Ascending aorta (tissue), 2 donors: ENCODE data around the gene SHMT1. TPM values are rescaled to one million over a fixed set of nuclear protein-coding genes. Genes with fewer than 3 reads are reported as not detected.

Source experiments
- DNase-seq, 2 donors: peaks; one replicate each; pipeline ENCODE4 v3.0.0-alpha.2; 2019; ENCODE audit warnings: low spot score in 2 of 2
- H3K27ac ChIP-seq, 2 donors: fragments of 200-600 bp; sonication (generic); one replicate each; pipeline ENCODE4 v1.5.1; 2016 to 2017; ENCODE audit warnings: mild to moderate bottlenecking in 1 of 2
- H3K27me3 ChIP-seq: fragments of 200-600 bp; sonication (generic); one replicate; pipeline ENCODE4 v1.5.1; 2017
- H3K36me3 ChIP-seq, 2 donors: fragments of 200-600 bp; sonication (generic); one replicate each; pipeline ENCODE4 v1.5.1; 2016
- H3K4me1 ChIP-seq, 2 donors: fragments of 200-600 bp; sonication (generic); one replicate each; pipeline ENCODE4 v1.5.1; 2016 to 2017; ENCODE audit warnings: mild to moderate bottlenecking in 1 of 2
- H3K4me3 ChIP-seq, 2 donors: fragments of 200-600 bp; sonication (generic); one replicate each; pipeline ENCODE4 v1.5.1; 2016 to 2017; ENCODE audit warnings: mild to moderate bottlenecking in 1 of 2
- H3K9me3 ChIP-seq, 2 donors: fragments of 200-600 bp; sonication (generic); one replicate each; pipeline ENCODE4 v1.5.1; 2016
- intact Hi-C: fragments of 100-400 bp; cut with DNase I; formaldehyde crosslinking; loops from one replicate; pipeline ENCODE4 v1.15.1; 2023
- total RNA-seq: library from RNA; depleted of rRNA; stranded (reverse); fragments of >200 nt; gene quantifications from one replicate; pipeline ENCODE4 v1.1.0, GENCODE V29; 2016
- TF ChIP-seq, protein P1 (sequence below), 3 experiments: fragments of 200-600 bp in 2 of 3; fragments of 450-650 bp in 1 of 3; sonication (generic) in 2 of 3; IDR thresholded peaks; one replicate each; pipeline ENCODE4 v1.5.1; 2016 to 2019; ENCODE audit warnings: antibody characterized with exemption in 3 of 3, mild to moderate bottlenecking in 1 of 3, moderate library complexity in 1 of 3

Gene SHMT1
- total RNA-seq, 1 donor from 2014 or later: 16.7 TPM

- TF ChIP-seq, protein P1, sequence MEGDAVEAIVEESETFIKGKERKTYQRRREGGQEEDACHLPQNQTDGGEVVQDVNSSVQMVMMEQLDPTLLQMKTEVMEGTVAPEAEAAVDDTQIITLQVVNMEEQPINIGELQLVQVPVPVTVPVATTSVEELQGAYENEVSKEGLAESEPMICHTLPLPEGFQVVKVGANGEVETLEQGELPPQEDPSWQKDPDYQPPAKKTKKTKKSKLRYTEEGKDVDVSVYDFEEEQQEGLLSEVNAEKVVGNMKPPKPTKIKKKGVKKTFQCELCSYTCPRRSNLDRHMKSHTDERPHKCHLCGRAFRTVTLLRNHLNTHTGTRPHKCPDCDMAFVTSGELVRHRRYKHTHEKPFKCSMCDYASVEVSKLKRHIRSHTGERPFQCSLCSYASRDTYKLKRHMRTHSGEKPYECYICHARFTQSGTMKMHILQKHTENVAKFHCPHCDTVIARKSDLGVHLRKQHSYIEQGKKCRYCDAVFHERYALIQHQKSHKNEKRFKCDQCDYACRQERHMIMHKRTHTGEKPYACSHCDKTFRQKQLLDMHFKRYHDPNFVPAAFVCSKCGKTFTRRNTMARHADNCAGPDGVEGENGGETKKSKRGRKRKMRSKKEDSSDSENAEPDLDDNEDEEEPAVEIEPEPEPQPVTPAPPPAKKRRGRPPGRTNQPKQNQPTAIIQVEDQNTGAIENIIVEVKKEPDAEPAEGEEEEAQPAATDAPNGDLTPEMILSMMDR (IDR thresholded peaks at IDR 0.05): no peak
- Histone ChIP-seq H3K36me3 (no peaks in the 10 kb centered on the region), H3K9me3 (peaks cover 0 to 4% of the 10 kb centered on the region in 2 donors), H3K4me3 (no peak overlapping the region), H3K27me3 (no peaks in the 10 kb centered on the region), H3K4me1 (no peaks in the 10 kb centered on the region), H3K27ac (no peak overlapping the region)
- intact Hi-C loops: no loop called here
- no peak for DNase-seq
These were observed 8.1 kb upstream of the SHMT1 start for GRCh38 chr17:18371455-18371854.

DNA sequence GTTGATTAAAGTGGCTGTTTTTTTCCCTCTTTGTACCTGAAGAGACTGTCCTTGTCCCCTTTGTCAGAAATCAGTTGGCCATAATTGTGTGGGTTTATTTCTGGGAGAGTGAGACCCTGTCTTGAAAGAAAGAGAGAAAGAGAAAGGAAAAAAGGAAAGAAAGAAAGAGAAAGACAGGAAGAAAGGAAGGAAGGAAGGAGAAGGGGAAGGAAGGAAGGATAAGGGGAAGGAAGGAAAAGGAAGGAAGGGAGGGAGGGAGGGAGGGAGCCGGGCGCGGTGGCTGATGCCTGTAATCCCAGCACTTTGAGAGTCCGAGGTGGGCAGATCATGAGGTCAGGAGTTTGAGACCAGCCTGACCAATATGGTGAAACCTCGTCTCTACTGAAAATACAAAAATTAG is 7.4 kb upstream of the SHMT1 start:
- Histone ChIP-seq H3K36me3 (no peaks in the 10 kb centered on the region), H3K27me3 (no peaks in the 10 kb centered on the region), H3K9me3 (peaks cover 0 to 4% of the 10 kb centered on the region in 2 donors), H3K27ac (no peak overlapping the region), H3K4me1 (no peaks in the 10 kb centered on the region), H3K4me3 (no peak overlapping the region)
- DNase-seq: no peak
- intact Hi-C loops: no loop called here
- TF ChIP-seq, protein P1 (IDR thresholded peaks at IDR 0.05): no peak

DNA sequence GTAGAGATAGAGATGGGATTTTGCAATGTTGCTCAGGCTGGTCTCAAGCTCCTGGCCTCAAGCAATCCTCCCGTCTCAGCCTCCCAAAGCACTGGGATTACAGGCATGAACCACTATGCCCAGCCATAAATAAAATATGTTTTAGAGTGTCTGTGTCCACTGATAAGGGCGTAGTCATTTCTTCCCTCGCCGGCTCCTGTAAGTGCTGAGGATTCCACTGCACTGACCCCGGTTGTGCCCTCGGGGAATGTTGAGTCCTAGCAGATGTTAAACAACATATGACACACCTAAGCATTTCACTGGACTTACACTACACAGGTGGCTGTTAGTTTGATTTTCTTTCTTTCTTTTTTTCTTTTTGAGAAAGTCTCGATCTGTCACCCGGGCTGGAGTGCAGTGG is 5.6 kb upstream of the SHMT1 start:
- intact Hi-C loops: loop anchor here (10.0 kb wide), 1 partner anchor 184 kb away; the partner anchor contains the start of gene ALKBH5
- Histone ChIP-seq H3K9me3 (no peaks in the 10 kb centered on the region), H3K27me3 (no peaks in the 10 kb centered on the region), H3K4me1 (peaks cover 0 to 2% of the 10 kb centered on the region in 2 donors), H3K36me3 (no peaks in the 10 kb centered on the region), H3K4me3 (no peak overlapping the region), H3K27ac (no peak overlapping the region)
- no peak for DNase-seq
- TF ChIP-seq, protein P1 (IDR thresholded peaks at IDR 0.05): no peak

GRCh38 chr17:18364166-18364565 is 816 bp upstream of the SHMT1 start:
- TF ChIP-seq, protein P1 (IDR thresholded peaks at IDR 0.05): no peak
- Histone ChIP-seq H3K4me3 (peak overlapping the region in 1 of 2 donors; percentile 86), H3K27me3 (no peaks in the 10 kb centered on the region), H3K9me3 (no peaks in the 10 kb centered on the region), H3K4me1 (peaks cover 0 to 6% of the 10 kb centered on the region in 2 donors), H3K27ac (no peak overlapping the region), H3K36me3 (no peaks in the 10 kb centered on the region)
- intact Hi-C loops: loop anchor here (5.0 to 10.0 kb wide), 3 partner anchors 47 to 392 kb away; partner anchors contain the start of genes ALKBH5, DRC3, SMCR8 and TOM1L2
- no peak for DNase-seq

DNA sequence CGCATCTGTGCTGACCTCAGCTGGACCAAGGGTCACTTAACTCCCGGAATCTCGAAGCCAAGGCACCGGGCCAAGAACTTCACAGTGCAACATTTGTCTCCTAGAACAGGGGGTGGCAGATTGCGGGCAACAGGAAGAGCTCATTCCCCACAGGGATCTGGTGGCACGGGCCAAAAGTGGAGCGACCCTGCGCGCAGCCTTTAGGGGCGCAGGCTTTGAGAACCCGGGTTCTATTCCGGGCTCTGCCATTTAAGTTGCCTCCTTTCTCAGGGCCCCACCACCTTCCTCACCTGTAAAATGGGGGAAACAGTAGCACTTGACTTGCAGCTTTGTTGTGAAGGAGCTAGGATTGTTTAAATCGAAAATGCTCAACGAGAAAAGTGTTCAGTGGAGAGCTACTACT is 651 bp downstream of the SHMT1 start:
- peaks cover 0 to 6% of the 10 kb centered on the region in 2 donors for H3K4me1 ChIP-seq
- intact Hi-C loops: loop anchor here (2.0 to 10.0 kb wide), 4 partner anchors 45 to 390 kb away; partner anchors contain the start of genes ALKBH5, DRC3, MIEF2 and SMCR8
- H3K27ac ChIP-seq: peak overlapping the region; percentile 66 to 72
- H3K36me3 ChIP-seq: no peaks in the 10 kb centered on the region
- peak overlapping the region; percentile 86 to 89 for H3K4me3 ChIP-seq
- peak in 1 of 2 donors; percentile 67 for DNase-seq
- H3K9me3 ChIP-seq: no peaks in the 10 kb centered on the region
- TF ChIP-seq, protein P1 (IDR thresholded peaks at IDR 0.05): no peak
- no peaks in the 10 kb centered on the region for H3K27me3 ChIP-seq
